GM12875 (cell line): ENCODE measurements around the gene TMEM94.

Source experiments
- H3K4me3 ChIP-seq: one replicate; pipeline ENCODE4 v1.5.1; 2011; ENCODE audit warnings: low read depth, low read length, control low read depth
- CTCF ChIP-seq: IDR thresholded peaks from 2 replicates; pipeline ENCODE4 v1.5.1; 2011; ENCODE audit warnings: low read depth, mild to moderate bottlenecking, control low read depth, inconsistent platforms, low read length, moderate library complexity, borderline replicate concordance; ENCODE audit not compliant: insufficient read depth

The TMEM94 gene

GRCh38 chr17:75525806-75526554 lies 69.5 kb downstream of the TMEM94 start:
- TF ChIP-seq CTCF: no peak
- H3K4me3 ChIP-seq: peak overlapping the region; percentile 1

- no peak overlapping the region for H3K4me3 ChIP-seq
- TF ChIP-seq CTCF: no peak
Measured at GRCh38 chr17:75526555-75527270, 70.3 kb downstream of the TMEM94 start.

GRCh38 chr17:75530837-75531720 lies 74.6 kb downstream of the TMEM94 start:
- H3K4me3 ChIP-seq: no peak overlapping the region
- no peak for TF ChIP-seq CTCF

GRCh38 chr17:75531721-75532072 lies 75.3 kb downstream of the TMEM94 start:
- TF ChIP-seq CTCF: no peak
- H3K4me3 ChIP-seq: no peak overlapping the region

- no peak overlapping the region for H3K4me3 ChIP-seq
- no peak for TF ChIP-seq CTCF
Measured at GRCh38 chr17:75535119-75535537, 78.7 kb downstream of the TMEM94 start.

- no peak for TF ChIP-seq CTCF
- H3K4me3 ChIP-seq: no peak overlapping the region
Measured at GRCh38 chr17:75535871-75536270, 79.4 kb downstream of the TMEM94 start.
